B cell (primary cell): Measurements from ENCODE around the gene GRAMD2B. TPM values are rescaled to one million over a fixed set of nuclear protein-coding genes. Genes with fewer than 3 reads are reported as not detected.

ENCODE experiments used
- ATAC-seq: fragments of 200-7000 bp; cut with Tn5 transposase; one replicate; pipeline ENCODE4 v1.10.0; 2021; ENCODE audit warnings: low read depth, mild to moderate bottlenecking, moderate number of reproducible peaks, moderate library complexity
- CTCF ChIA-PET: fragments of 350-600 bp; sonication (Branson Sonifier 250); formaldehyde crosslinking; loops from one replicate; lab custom pipeline; 2021; ENCODE audit warnings: antibody characterized with exemption, inconsistent platforms; lab: Charles Lee
- POLR2A ChIA-PET: fragments of 350-600 bp; sonication (Branson Sonifier 250); formaldehyde crosslinking; loops from one replicate; lab custom pipeline; 2021; ENCODE audit warnings: antibody characterized with exemption; lab: Charles Lee
- DNase-seq: peaks from one replicate; pipeline ENCODE4 v3.0.0; 2013
- H2AFZ ChIP-seq: 2 replicates; pipeline ENCODE4 v1.6.1; 2012; ENCODE audit warnings: mild to moderate bottlenecking, low read depth, low read length; ENCODE audit not compliant: insufficient read depth, poor library complexity, severe bottlenecking
- H3K27ac ChIP-seq, 2 donors: 1 replicate in 1 of 2; 2 replicates in 1 of 2; pipeline ENCODE4 v1.5.1; 2012 to 2013; ENCODE audit warnings: low read length in 2 of 2, mild to moderate bottlenecking in 2 of 2, moderate library complexity in 1 of 2
- H3K27me3 ChIP-seq, 4 experiments: fragments of 200-600 bp in 1 of 4; sonication (generic) in 1 of 4; replicated peaks in 1 of 4; 1 replicate in 2 of 4; 2 replicates in 2 of 4; pipeline versions ENCODE4 v1.6.1 to v1.7.0; 2013 to 2016; ENCODE audit warnings: low read length in 3 of 4, mild to moderate bottlenecking in 2 of 4, mixed read lengths in 1 of 4, moderate library complexity in 1 of 4; ENCODE audit not compliant: insufficient read depth in 4 of 4, control insufficient read depth in 3 of 4; ENCODE audit errors: control extremely low read depth in 1 of 4
- H3K36me3 ChIP-seq, 2 experiments: replicated peaks in 1 of 2; 1 replicate in 1 of 2; 2 replicates in 1 of 2; pipeline versions ENCODE4 v1.6.1 to v1.7.1; 2013; ENCODE audit warnings: low read length in 1 of 2; ENCODE audit not compliant: insufficient read depth in 2 of 2, control insufficient read depth in 1 of 2; ENCODE audit errors: control extremely low read depth in 1 of 2, extremely low read depth in 1 of 2
- H3K4me1 ChIP-seq, 2 donors: fragments of 200-600 bp in 1 of 2; sonication (generic) in 1 of 2; 1 replicate in 1 of 2; 2 replicates in 1 of 2; pipeline versions ENCODE4 v1.5.1 to v1.6.1; 2013 to 2017; ENCODE audit warnings: low read length in 2 of 2; ENCODE audit not compliant: control insufficient read depth in 2 of 2, insufficient read depth in 2 of 2
- H3K4me2 ChIP-seq: replicated peaks from 2 replicates; pipeline ENCODE3; 2012; ENCODE audit warnings: mild to moderate bottlenecking, low read depth, low read length; ENCODE audit not compliant: poor library complexity, severe bottlenecking
- H3K4me3 ChIP-seq, 5 experiments: fragments of 200-600 bp in 1 of 5; sonication (generic) in 1 of 5; 1 replicate in 3 of 5; 2 replicates in 2 of 5; pipeline versions ENCODE4 v1.5.1 to v1.7.0; 2011 to 2016; ENCODE audit warnings: low read length in 4 of 5, mild to moderate bottlenecking in 4 of 5, low read depth in 2 of 5, control low read depth in 1 of 5, moderate library complexity in 1 of 5; ENCODE audit not compliant: insufficient read depth in 1 of 5; ENCODE audit errors: control extremely low read depth in 1 of 5, extremely low read depth in 1 of 5
- H3K79me2 ChIP-seq: fragments of 200-600 bp; sonication (generic); one replicate; pipeline ENCODE4 v1.6.0; 2016; ENCODE audit warnings: low read length; ENCODE audit not compliant: control insufficient read depth, insufficient read depth
- H3K9ac ChIP-seq: fragments of 200-600 bp; sonication (generic); 2 replicates; pipeline ENCODE4 v1.6.1; 2017; ENCODE audit warnings: mild to moderate bottlenecking, low read length, moderate library complexity
- H3K9me3 ChIP-seq, 3 donors: one replicate each; pipeline versions ENCODE4 v1.6.1 to v1.7.1; 2013; ENCODE audit warnings: low read length in 2 of 3; ENCODE audit not compliant: control insufficient read depth in 2 of 3, insufficient read depth in 1 of 3; ENCODE audit errors: control extremely low read depth in 1 of 3
- H4K20me1 ChIP-seq: 2 replicates; pipeline ENCODE4 v1.6.0; 2012; ENCODE audit warnings: mild to moderate bottlenecking, low read length; ENCODE audit not compliant: insufficient read depth, control insufficient read depth, poor library complexity, severe bottlenecking
- H3K27ac Mint-ChIP-seq: one replicate; pipeline ENCODE4 v1.8.0; 2021; ENCODE audit warnings: mixed read lengths
- H3K27me3 Mint-ChIP-seq: one replicate; pipeline ENCODE4 v1.8.0; 2021; ENCODE audit warnings: mixed read lengths
- H3K4me1 Mint-ChIP-seq: one replicate; pipeline ENCODE4 v1.8.0; 2021; ENCODE audit warnings: mixed read lengths
- H3K4me3 Mint-ChIP-seq: one replicate; pipeline ENCODE4 v1.8.0; 2021; ENCODE audit warnings: mixed read lengths
- H3K9me3 Mint-ChIP-seq: one replicate; pipeline ENCODE4 v1.8.0; 2022; ENCODE audit warnings: mixed read lengths; ENCODE audit not compliant: insufficient read depth
- EZH2 ChIP-seq: IDR thresholded peaks from 2 replicates; pipeline ENCODE4 v1.6.1; 2012; ENCODE audit warnings: borderline replicate concordance, low read depth, mild to moderate bottlenecking, moderate library complexity, low read length; ENCODE audit not compliant: insufficient read depth, poor library complexity, severe bottlenecking
- WGBS: methylation state at CpG from one replicate; pipeline ENCODE4 v1.1.5; 2013; ENCODE audit warnings: missing lambda C conversion rate; ENCODE audit not compliant: insufficient coverage; 5-methylcytosine and 5-hydroxymethylcytosine counted together
- intact Hi-C: fragments of 100-400 bp; cut with micrococcal nuclease; formaldehyde crosslinking; loops from one replicate; pipeline ENCODE4 v1.10.0; 2022
- polyA plus RNA-seq: library from polyadenylated mRNA; depleted of rRNA; stranded (reverse); fragments of >200 nt; gene quantifications from 2 replicates; pipeline ENCODE4 v1.2.3, GENCODE V29; 2012
- total RNA-seq, 2 donors: library from RNA; stranded (reverse); fragments of 120-200 nt in 1 of 2; gene quantifications; 1 replicate in 1 of 2; 2 replicates in 1 of 2; pipeline versions ENCODE4 v1.2.3 to v1.2.4, GENCODE V29; 2013 to 2022
- TF ChIP-seq, protein P1 (sequence below): fragments of 200-600 bp; IDR thresholded peaks from one replicate; pipeline ENCODE4 v1.8.0; 2022; ENCODE audit warnings: antibody characterized with exemption, mild to moderate bottlenecking

The GRAMD2B gene
- total and polyA plus RNA-seq, 2 donors (not counting 1 experiment from before 2014, with no cell fraction given), result 0.86 to 3.6 TPM

GRCh38 chr5:126384985-126385384, 38.2 kb upstream of the GRAMD2B start:
- DNase-seq (no peak), ATAC-seq (no peak)
- no peaks in the 10 kb centered on the region for H3K79me2 ChIP-seq
- Mint-ChIP-seq H3K27me3 (peaks cover 12% of the 10 kb centered on the region), H3K4me1 (no peaks in the 10 kb centered on the region), H3K9me3 (no peaks in the 10 kb centered on the region), H3K27ac (no peak overlapping the region), H3K4me3 (no peak overlapping the region)
- ChIA-PET CTCF (no interaction called here), POLR2A (no interaction called here)
- H4K20me1 ChIP-seq, result no peaks in the 10 kb centered on the region
- WGBS, result 100% methylated on average over 2 of the region's 3 CpGs
- no peak overlapping the region for H3K9ac ChIP-seq
- no peak overlapping the region for H3K4me2 ChIP-seq
- no peaks in the 10 kb centered on the region for H3K36me3 ChIP-seq
- peaks cover 0 to 3% (median 0%) of the 10 kb centered on the region in 3 donors for H3K9me3 ChIP-seq
- no peak overlapping the region for H3K4me3 ChIP-seq
- no peak overlapping the region for H3K27ac ChIP-seq
- intact Hi-C loops, result no loop called here
- peaks cover 0 to 7% (median 2%) of the 10 kb centered on the region in 4 experiments for H3K27me3 ChIP-seq
- no peaks in the 10 kb centered on the region for H3K4me1 ChIP-seq
- no peak overlapping the region for H2AFZ ChIP-seq
- TF ChIP-seq EZH2, result no peak
- TF ChIP-seq, protein P1, sequence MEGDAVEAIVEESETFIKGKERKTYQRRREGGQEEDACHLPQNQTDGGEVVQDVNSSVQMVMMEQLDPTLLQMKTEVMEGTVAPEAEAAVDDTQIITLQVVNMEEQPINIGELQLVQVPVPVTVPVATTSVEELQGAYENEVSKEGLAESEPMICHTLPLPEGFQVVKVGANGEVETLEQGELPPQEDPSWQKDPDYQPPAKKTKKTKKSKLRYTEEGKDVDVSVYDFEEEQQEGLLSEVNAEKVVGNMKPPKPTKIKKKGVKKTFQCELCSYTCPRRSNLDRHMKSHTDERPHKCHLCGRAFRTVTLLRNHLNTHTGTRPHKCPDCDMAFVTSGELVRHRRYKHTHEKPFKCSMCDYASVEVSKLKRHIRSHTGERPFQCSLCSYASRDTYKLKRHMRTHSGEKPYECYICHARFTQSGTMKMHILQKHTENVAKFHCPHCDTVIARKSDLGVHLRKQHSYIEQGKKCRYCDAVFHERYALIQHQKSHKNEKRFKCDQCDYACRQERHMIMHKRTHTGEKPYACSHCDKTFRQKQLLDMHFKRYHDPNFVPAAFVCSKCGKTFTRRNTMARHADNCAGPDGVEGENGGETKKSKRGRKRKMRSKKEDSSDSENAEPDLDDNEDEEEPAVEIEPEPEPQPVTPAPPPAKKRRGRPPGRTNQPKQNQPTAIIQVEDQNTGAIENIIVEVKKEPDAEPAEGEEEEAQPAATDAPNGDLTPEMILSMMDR, result no peak

DNA sequence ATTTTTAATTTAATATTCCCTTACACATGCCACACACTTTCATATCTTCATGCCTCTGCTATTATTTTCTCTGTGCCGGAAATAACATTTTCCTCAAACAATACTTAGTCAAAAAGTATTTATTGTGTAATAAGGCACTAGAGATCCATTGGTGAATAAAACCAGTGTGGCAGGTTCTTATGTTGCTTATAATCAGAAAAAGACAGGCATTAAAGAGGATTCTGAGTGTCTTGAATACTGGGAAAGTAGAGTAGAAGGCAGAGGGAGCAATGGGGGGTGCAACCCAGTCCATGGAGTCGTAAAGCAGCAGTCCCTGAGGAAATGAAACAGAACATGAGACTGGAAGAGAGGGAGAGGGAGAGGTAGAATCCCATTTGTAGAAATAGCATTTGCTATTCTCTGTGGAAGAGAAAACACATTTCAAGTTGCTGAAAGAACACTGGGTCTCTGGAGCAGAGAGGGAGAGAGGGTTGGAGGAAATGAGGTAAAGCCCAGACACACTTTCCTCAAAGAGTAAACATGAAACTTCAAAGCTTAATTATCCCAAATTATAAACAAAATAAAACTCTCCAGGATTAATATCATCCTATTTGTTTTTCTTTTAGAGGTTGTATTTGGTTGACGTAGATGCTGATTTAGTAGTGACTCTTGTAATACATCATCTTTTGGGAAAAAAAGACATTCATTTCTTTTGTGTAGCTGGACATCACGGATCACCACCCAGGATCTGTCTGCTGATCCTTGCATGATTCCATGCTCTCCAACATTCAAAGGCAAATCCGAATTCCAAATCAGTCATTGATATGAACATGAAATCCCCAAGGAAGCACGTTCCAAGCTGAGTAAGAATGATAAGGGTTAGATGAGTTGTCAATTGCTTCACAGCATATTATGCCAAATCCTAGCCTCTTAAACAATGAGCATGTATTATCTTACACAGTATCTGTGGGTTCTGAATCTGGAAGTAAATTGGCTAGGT, 37.4 kb upstream of the GRAMD2B start:
- Histone ChIP-seq H2AFZ (no peak overlapping the region), H3K36me3 (no peaks in the 10 kb centered on the region), H3K4me1 (no peaks in the 10 kb centered on the region), H3K27ac (no peak overlapping the region), H3K79me2 (no peaks in the 10 kb centered on the region), H3K27me3 (peaks cover 0 to 7% (median 2%) of the 10 kb centered on the region in 4 experiments), H3K4me2 (no peak overlapping the region), H4K20me1 (no peaks in the 10 kb centered on the region), H3K9me3 (peaks cover 0 to 3% (median 0%) of the 10 kb centered on the region in 3 donors), H3K9ac (no peak overlapping the region), H3K4me3 (no peak overlapping the region)
- Mint-ChIP-seq H3K27me3 (peaks cover 12% of the 10 kb centered on the region), H3K27ac (no peak overlapping the region), H3K4me1 (no peaks in the 10 kb centered on the region), H3K4me3 (no peak overlapping the region), H3K9me3 (no peaks in the 10 kb centered on the region)
- DNase-seq (no peak), ATAC-seq (no peak)
- 91% methylated on average over 1 of the region's 6 CpGs for WGBS
- intact Hi-C loops, result no loop called here
- ChIA-PET POLR2A (no interaction called here), CTCF (no interaction called here)
- TF ChIP-seq, protein P1, result no peak
- no peak for TF ChIP-seq EZH2
